Stimulated activated CD4-positive, alpha-beta T cell treated with anti-CD3 and anti-CD28 coated beads, Interleukin-15, amount 100 ng/mL, for 1 hour (primary cell): ENCODE measurements around the gene NUTM2G.
"Not testable (repeated sequence)": the region's sequence is repeated elsewhere in the genome, so short reads cannot be mapped to it uniquely, and the experiment has no call there.

Experiments
- DNase-seq, 2 donors: peaks; one replicate each; pipeline ENCODE4 v3.0.0-alpha.2; 2020; ENCODE audit warnings: low read depth in 1 of 2, low spot score in 1 of 2

Gene NUTM2G

GRCh38 chr9:96942181-96942580, 13.5 kb downstream of the NUTM2G start:
- DNase-seq, result not testable (repeated sequence)

GRCh38 chr9:96949346-96949745, 20.7 kb downstream of the NUTM2G start:
- DNase-seq, result not testable (repeated sequence)

GRCh38 chr9:96950539-96950938, 21.9 kb downstream of the NUTM2G start:
- DNase-seq, result not testable (repeated sequence)

GRCh38 chr9:96967591-96967990, 38.9 kb downstream of the NUTM2G start:
- not testable (repeated sequence) for DNase-seq

- not testable (repeated sequence) for DNase-seq
These were observed 43.9 kb downstream of the NUTM2G start for GRCh38 chr9:96972552-96972951.

GRCh38 chr9:96974037-96974436, 45.4 kb downstream of the NUTM2G start:
- not testable (repeated sequence) for DNase-seq

GRCh38 chr9:96983496-96984122, 55.0 kb downstream of the NUTM2G start:
- DNase-seq, result not testable (repeated sequence)

GRCh38 chr9:96984139-96984538, 55.5 kb downstream of the NUTM2G start:
- DNase-seq, result not testable (repeated sequence)

GRCh38 chr9:96984887-96985286, 56.2 kb downstream of the NUTM2G start:
- not testable (repeated sequence) for DNase-seq
